Right atrium auricular region (tissue), 2 donors: ENCODE results near the gene GNPTAB. TPM values are rescaled to one million over a fixed set of nuclear protein-coding genes. Genes with fewer than 3 reads are reported as not detected.
A peak's percentile ranks its signal among the peaks of the same experiment; 100 is the strongest.

Source experiments
- DNase-seq: peaks from one replicate; pipeline ENCODE4 v3.0.0-alpha.2; 2019; ENCODE audit warnings: low spot score
- H3K27ac ChIP-seq, 2 donors: fragments of 200-600 bp; sonication (generic); 1 replicate in 1 of 2; 2 replicates in 1 of 2; pipeline ENCODE4 v1.5.1; 2016 to 2019
- H3K27me3 ChIP-seq, 2 donors: fragments of 200-600 bp; sonication (generic); one replicate each; pipeline versions ENCODE4 v1.5.1 to v1.6.0; 2017 to 2019
- H3K36me3 ChIP-seq: fragments of 200-600 bp; sonication (generic); one replicate; pipeline ENCODE4 v1.5.1; 2016
- H3K4me1 ChIP-seq, 2 donors: fragments of 200-600 bp; sonication (generic); one replicate each; pipeline versions ENCODE4 v1.5.1 to v1.6.0; 2017 to 2019
- H3K4me3 ChIP-seq, 2 donors: fragments of 200-600 bp; sonication (generic); 1 replicate in 1 of 2; 2 replicates in 1 of 2; pipeline ENCODE4 v1.5.1; 2017 to 2019; ENCODE audit warnings: mild to moderate bottlenecking in 1 of 2, moderate library complexity in 1 of 2
- H3K9me3 ChIP-seq, 2 donors: fragments of 200-600 bp; sonication (generic); one replicate each; pipeline ENCODE4 v1.5.1; 2019
- total RNA-seq, 2 donors: library from RNA; depleted of rRNA; stranded (reverse); fragments of >200 nt; gene quantifications; one replicate each; pipeline ENCODE4 v1.1.0, GENCODE V29; 2016
- TF ChIP-seq, protein P1 (sequence below), 2 donors: fragments of 200-600 bp; sonication (generic); IDR thresholded peaks; one replicate each; pipeline ENCODE4 v1.5.1; 2019; ENCODE audit warnings: antibody characterized with exemption in 2 of 2

Gene GNPTAB
- total RNA-seq, 2 donors from 2014 or later: 25.3 to 32.6 TPM

DNA sequence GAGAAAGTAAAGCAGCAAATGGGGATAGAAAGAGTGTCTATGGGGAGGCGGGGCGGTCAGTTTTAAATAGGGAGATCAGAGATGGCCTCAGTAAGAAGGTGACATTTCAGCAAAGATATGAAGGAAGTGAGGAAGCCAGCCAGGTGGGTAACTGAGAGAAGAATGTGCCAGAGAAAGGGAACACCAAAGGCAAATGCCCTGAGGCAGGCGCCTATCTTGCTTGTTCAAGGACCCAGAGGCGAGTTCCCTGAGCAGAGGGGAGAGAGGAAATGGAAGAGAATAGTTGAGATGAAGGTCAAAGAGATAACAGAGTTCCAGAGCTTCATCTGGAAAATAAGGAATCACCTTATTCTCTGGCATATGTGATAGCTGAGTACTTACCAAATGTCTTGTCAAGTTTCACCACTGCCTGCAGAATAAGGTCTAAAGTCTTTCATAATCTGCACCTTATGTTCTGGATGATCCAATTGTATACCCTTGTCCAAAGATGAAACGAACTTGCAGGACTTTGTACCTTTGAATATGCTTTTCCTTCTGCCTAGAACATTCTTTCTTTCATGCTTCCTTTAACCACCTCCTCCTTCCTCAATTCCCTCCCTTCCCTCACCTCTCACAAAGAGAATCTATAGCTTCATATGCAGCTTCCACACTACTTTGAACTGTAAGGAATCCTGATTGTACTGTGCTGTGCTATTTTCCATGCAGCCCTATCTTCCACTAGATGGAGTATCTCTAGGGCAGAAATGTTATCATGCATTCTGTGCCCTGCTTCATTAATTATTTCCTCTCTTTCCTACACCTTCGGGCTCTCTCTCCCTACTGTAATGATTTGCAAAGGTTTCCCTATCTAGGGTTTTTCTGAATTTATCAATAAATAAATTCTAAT is 38.5 kb downstream of the GNPTAB start:
- TF ChIP-seq, protein P1, sequence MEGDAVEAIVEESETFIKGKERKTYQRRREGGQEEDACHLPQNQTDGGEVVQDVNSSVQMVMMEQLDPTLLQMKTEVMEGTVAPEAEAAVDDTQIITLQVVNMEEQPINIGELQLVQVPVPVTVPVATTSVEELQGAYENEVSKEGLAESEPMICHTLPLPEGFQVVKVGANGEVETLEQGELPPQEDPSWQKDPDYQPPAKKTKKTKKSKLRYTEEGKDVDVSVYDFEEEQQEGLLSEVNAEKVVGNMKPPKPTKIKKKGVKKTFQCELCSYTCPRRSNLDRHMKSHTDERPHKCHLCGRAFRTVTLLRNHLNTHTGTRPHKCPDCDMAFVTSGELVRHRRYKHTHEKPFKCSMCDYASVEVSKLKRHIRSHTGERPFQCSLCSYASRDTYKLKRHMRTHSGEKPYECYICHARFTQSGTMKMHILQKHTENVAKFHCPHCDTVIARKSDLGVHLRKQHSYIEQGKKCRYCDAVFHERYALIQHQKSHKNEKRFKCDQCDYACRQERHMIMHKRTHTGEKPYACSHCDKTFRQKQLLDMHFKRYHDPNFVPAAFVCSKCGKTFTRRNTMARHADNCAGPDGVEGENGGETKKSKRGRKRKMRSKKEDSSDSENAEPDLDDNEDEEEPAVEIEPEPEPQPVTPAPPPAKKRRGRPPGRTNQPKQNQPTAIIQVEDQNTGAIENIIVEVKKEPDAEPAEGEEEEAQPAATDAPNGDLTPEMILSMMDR (IDR thresholded peaks at IDR 0.05): peak; percentile 19 to 48
- no peaks in the 10 kb centered on the region for H3K4me1 ChIP-seq
- no peak overlapping the region for H3K27ac ChIP-seq
- no peaks in the 10 kb centered on the region for H3K27me3 ChIP-seq
- no peaks in the 10 kb centered on the region for H3K9me3 ChIP-seq
- no peak for DNase-seq
- peaks cover 8% of the 10 kb centered on the region for H3K36me3 ChIP-seq
- H3K4me3 ChIP-seq: no peak overlapping the region

DNA sequence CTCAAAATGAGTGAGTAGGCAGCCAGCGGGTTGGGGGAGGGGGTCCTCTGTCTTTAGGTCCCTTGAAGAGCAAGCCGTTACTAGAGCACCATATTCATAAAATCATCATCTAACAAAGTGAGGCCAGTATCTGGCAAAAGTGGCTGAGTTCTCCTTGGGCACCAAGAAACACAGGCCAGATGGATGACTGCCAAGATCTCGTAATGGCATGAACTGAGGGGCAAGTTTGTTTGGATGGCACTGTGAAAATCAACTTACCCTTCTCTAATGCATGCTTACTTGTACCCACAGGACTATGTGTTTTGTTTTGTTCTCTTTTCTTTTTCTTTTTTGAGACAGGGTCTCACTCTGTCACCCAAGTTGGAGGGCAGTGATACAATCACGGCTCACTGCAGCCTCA is 41.6 kb downstream of the GNPTAB start:
- no peaks in the 10 kb centered on the region for H3K27me3 ChIP-seq
- no peak for DNase-seq
- H3K4me3 ChIP-seq: no peak overlapping the region
- no peaks in the 10 kb centered on the region for H3K4me1 ChIP-seq
- peaks cover 8% of the 10 kb centered on the region for H3K36me3 ChIP-seq
- H3K9me3 ChIP-seq: no peaks in the 10 kb centered on the region
- no peak overlapping the region for H3K27ac ChIP-seq
- TF ChIP-seq, protein P1 (IDR thresholded peaks at IDR 0.05): no peak

DNA sequence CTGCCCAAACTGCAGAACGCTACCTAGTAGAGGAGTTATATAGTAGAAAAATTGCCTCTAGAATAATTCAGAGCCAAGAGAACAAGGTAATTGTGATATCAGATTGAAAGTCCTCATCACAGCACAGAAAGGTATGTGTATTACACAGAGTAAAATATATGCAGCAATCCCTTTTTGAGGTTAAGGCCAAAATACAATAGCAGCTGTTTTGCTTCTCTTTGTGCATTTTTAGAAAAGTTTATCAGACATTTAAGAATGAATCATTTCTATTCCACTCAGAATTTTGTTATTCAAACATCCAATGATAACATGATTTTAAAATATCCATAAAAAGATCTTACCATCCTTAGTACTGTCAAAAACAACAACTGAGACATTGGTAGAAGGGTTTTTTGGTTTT is 45.1 kb downstream of the GNPTAB start:
- H3K9me3 ChIP-seq: no peaks in the 10 kb centered on the region
- DNase-seq: no peak
- H3K27me3 ChIP-seq: no peaks in the 10 kb centered on the region
- TF ChIP-seq, protein P1 (IDR thresholded peaks at IDR 0.05): no peak
- H3K4me1 ChIP-seq: peaks cover 0 to 4% of the 10 kb centered on the region in 2 donors
- H3K27ac ChIP-seq: no peak overlapping the region
- peaks cover 8% of the 10 kb centered on the region for H3K36me3 ChIP-seq
- H3K4me3 ChIP-seq: no peak overlapping the region

DNA sequence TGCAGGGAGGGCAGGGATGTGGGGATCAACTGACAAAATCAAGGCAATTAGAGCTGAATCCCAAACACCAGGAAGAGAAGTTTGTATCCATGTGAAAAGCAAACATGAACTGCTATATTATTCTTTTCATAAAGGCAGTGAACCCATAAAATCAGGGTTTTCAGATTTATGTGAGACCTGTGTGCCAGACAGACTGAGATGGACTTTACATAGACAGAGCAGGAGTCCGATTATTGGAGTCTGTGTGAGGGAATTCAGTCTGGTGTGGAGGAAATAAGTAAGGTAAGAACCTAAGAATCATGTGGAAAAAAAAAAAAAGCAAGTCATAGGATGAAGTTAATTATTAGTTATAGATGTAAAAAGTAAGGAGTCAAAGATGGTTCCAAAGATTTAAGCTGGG is 46.4 kb downstream of the GNPTAB start:
- Histone ChIP-seq H3K4me1 (peaks cover 0 to 4% of the 10 kb centered on the region in 2 donors), H3K36me3 (no peaks in the 10 kb centered on the region), H3K4me3 (no peak overlapping the region), H3K9me3 (no peaks in the 10 kb centered on the region), H3K27ac (no peak overlapping the region), H3K27me3 (no peaks in the 10 kb centered on the region)
- TF ChIP-seq, protein P1 (IDR thresholded peaks at IDR 0.05): no peak
- no peak for DNase-seq

DNA sequence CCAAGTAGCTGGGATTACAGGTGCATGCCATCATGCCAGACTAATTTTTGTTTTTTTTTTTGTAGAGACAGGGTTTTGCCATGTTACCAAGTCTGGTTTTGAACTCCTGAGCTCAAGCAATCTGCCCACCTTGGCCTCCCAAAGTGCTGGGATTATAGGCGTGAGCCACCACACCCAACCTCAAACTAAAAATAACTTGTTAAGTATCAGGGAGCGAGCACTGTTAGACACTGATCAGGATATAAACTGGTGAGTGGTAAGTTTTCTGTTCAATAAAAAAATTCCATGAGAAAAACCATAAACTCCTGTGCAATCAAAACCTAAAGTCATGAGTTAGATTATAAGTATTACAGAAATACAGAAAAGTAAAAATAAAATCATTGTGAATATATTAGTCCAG is 46.9 kb downstream of the GNPTAB start:
- Histone ChIP-seq H3K9me3 (no peaks in the 10 kb centered on the region), H3K36me3 (no peaks in the 10 kb centered on the region), H3K4me3 (no peak overlapping the region), H3K27me3 (no peaks in the 10 kb centered on the region), H3K4me1 (peaks cover 0 to 4% of the 10 kb centered on the region in 2 donors), H3K27ac (no peak overlapping the region)
- no peak for DNase-seq
- TF ChIP-seq, protein P1 (IDR thresholded peaks at IDR 0.05): no peak
